ENCODE measurements around the gene DNAJC11.

- no peak for TF ChIP-seq CTCF (IDR thresholded peaks at IDR 0.05; ENCODE audit: poor library complexity)
- TF ChIP-seq EZH2 (IDR thresholded peaks at IDR 0.05; ENCODE audit: borderline replicate concordance) = no peak
- no peak for TF ChIP-seq EZH2phosphoT487 (IDR thresholded peaks at IDR 0.05; ENCODE audit: low read depth, severe bottlenecking, unreplicated experiment)
Observed at GRCh38 chr1:6600410-6601048, 101.1 kb downstream of the DNAJC11 start.

Measured in hepatocyte (in vitro differentiated cells).